Keratinocyte (primary cell): ENCODE data around the gene MBD3L2. TPM values are rescaled to one million over a fixed set of nuclear protein-coding genes. Genes with fewer than 3 reads are reported as not detected.

Experiments
- DNase-seq: peaks from one replicate; pipeline ENCODE4 v3.0.0-alpha.2; 2011; ENCODE audit warnings: low read depth, missing footprints, low spot score
- FAIRE-seq: peaks from 2 replicates; lab custom pipeline; 2011; peaks lifted over from hg19 to GRCh38; lab: Jason Lieb, UNC
- H2AFZ ChIP-seq: 2 replicates; pipeline ENCODE4 v1.6.0; 2012; ENCODE audit warnings: low read length, control low read depth, inconsistent platforms; ENCODE audit not compliant: control insufficient read depth
- H3K27ac ChIP-seq: 2 replicates; pipeline ENCODE4 v1.5.1; 2011; ENCODE audit warnings: low read length; ENCODE audit not compliant: control insufficient read depth, insufficient read depth
- H3K27me3 ChIP-seq: 3 replicates; pipeline ENCODE4 v1.6.0; 2011; ENCODE audit warnings: low read length; ENCODE audit not compliant: control insufficient read depth, insufficient read depth; ENCODE audit errors: extremely low read depth
- H3K36me3 ChIP-seq, 2 experiments: 2 replicates in 1 of 2; 3 replicates in 1 of 2; pipeline ENCODE4 v1.5.1; 2011; ENCODE audit warnings: low read length in 2 of 2, mild to moderate bottlenecking in 1 of 2; ENCODE audit not compliant: control insufficient read depth in 2 of 2, insufficient read depth in 2 of 2; ENCODE audit errors: extremely low read depth in 1 of 2
- H3K4me1 ChIP-seq: 3 replicates; pipeline ENCODE4 v1.5.1; 2011; ENCODE audit warnings: low read length; ENCODE audit not compliant: control insufficient read depth, insufficient read depth; ENCODE audit errors: extremely low read depth
- H3K4me2 ChIP-seq: 3 replicates; pipeline ENCODE4 v1.6.0; 2011; ENCODE audit warnings: low read depth, low read length; ENCODE audit not compliant: control insufficient read depth, insufficient read depth; ENCODE audit errors: extremely low read depth
- H3K4me3 ChIP-seq, 3 experiments: fragments of 200-600 bp in 1 of 3; sonication (generic) in 1 of 3; 2 replicates in 2 of 3; 3 replicates in 1 of 3; pipeline ENCODE4 v1.5.1; 2011 to 2016; ENCODE audit warnings: low read length in 3 of 3, mild to moderate bottlenecking in 3 of 3, control low read depth in 2 of 3, inconsistent platforms in 1 of 3, low read depth in 1 of 3, mixed read lengths in 1 of 3, mixed run types in 1 of 3, moderate library complexity in 1 of 3; ENCODE audit not compliant: control insufficient read depth in 2 of 3, insufficient read depth in 2 of 3; ENCODE audit errors: extremely low read depth in 1 of 3
- H3K79me2 ChIP-seq: 2 replicates; pipeline ENCODE4 v1.6.0; 2012; ENCODE audit warnings: low read length; ENCODE audit not compliant: control insufficient read depth, insufficient read depth
- H3K9ac ChIP-seq: 3 replicates; pipeline ENCODE4 v1.6.0; 2011; ENCODE audit warnings: low read length; ENCODE audit not compliant: control insufficient read depth, insufficient read depth; ENCODE audit errors: extremely low read depth
- H3K9me1 ChIP-seq: 3 replicates; pipeline ENCODE4 v1.6.0; 2011; ENCODE audit warnings: low read length; ENCODE audit not compliant: control insufficient read depth, insufficient read depth; ENCODE audit errors: extremely low read depth
- H3K9me3 ChIP-seq: 2 replicates; pipeline ENCODE4 v1.5.1; 2012; ENCODE audit warnings: low read depth, low read length; ENCODE audit not compliant: control insufficient read depth
- H4K20me1 ChIP-seq: 3 replicates; pipeline ENCODE4 v1.6.0; 2011; ENCODE audit warnings: low read length; ENCODE audit not compliant: control insufficient read depth, insufficient read depth; ENCODE audit errors: extremely low read depth
- EZH2 ChIP-seq: IDR thresholded peaks from one replicate; pipeline ENCODE4 v1.6.1; 2012; ENCODE audit warnings: inconsistent platforms, mild to moderate bottlenecking, low read length, moderate library complexity
- dilution Hi-C: fragments of 300-500 bp; cut with MboI; formaldehyde crosslinking; loops from one replicate; pipeline ENCODE4 v1.7.0; 2020; ENCODE audit warnings: low sequenced_read_pairs; ENCODE audit not compliant: extremely low pct_ligation_motif_present
- polyA plus RNA-seq, 5 experiments: library from polyadenylated mRNA; depleted of rRNA in 3 of 5; stranded (reverse) in 3 of 5; stranded (forward) in 1 of 5; unstranded in 1 of 5; fragments of >200 nt; gene quantifications; 1 replicate in 1 of 5; 2 replicates in 3 of 5; 3 replicates in 1 of 5; pipeline versions ENCODE4 v1.2.1 to v1.2.3, GENCODE V29; 2011 to 2012; ENCODE audit warnings: missing spikeins in 2 of 5, low read depth in 1 of 5, low replicate concordance in 1 of 5
- TF ChIP-seq, protein P1 (sequence below), 3 experiments: IDR thresholded peaks in 1 of 3; conservative IDR thresholded peaks in 1 of 3; optimal IDR thresholded peaks in 1 of 3; 2 replicates in 2 of 3; 3 replicates in 1 of 3; pipeline versions ENCODE3 to v1.5.1; 2011; ENCODE audit warnings: low read length in 3 of 3, mild to moderate bottlenecking in 3 of 3, moderate library complexity in 2 of 3, control low read depth in 1 of 3, inconsistent platforms in 1 of 3; ENCODE audit not compliant: insufficient read depth in 2 of 3; ENCODE audit errors: extremely low read depth in 1 of 3

Gene MBD3L2
- polyA plus RNA-seq, 1 donor (not counting 4 experiments of a cell fraction or from before 2014, with no cell fraction given): not detected

GRCh38 chr19:7068599-7068998, 19.5 kb downstream of the MBD3L2 start:
- no peaks in the 10 kb centered on the region for H4K20me1 ChIP-seq
- dilution Hi-C loops: no loop called here
- FAIRE-seq (no peak), DNase-seq (no peak)
- no peaks in the 10 kb centered on the region for H3K9me1 ChIP-seq
- TF ChIP-seq, protein P1, sequence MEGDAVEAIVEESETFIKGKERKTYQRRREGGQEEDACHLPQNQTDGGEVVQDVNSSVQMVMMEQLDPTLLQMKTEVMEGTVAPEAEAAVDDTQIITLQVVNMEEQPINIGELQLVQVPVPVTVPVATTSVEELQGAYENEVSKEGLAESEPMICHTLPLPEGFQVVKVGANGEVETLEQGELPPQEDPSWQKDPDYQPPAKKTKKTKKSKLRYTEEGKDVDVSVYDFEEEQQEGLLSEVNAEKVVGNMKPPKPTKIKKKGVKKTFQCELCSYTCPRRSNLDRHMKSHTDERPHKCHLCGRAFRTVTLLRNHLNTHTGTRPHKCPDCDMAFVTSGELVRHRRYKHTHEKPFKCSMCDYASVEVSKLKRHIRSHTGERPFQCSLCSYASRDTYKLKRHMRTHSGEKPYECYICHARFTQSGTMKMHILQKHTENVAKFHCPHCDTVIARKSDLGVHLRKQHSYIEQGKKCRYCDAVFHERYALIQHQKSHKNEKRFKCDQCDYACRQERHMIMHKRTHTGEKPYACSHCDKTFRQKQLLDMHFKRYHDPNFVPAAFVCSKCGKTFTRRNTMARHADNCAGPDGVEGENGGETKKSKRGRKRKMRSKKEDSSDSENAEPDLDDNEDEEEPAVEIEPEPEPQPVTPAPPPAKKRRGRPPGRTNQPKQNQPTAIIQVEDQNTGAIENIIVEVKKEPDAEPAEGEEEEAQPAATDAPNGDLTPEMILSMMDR (optimal IDR thresholded peaks at IDR 0.05 in 1 of 3, IDR thresholded peaks at IDR 0.05 in 1 of 3, conservative IDR thresholded peaks at IDR 0.05 in 1 of 3; ENCODE audit: extremely low read depth in 1 of 3, insufficient read depth in 2 of 3, low read length in 3 of 3): no peak
- TF ChIP-seq EZH2: no peak
- peaks cover 11 to 12% of the 10 kb centered on the region in 2 experiments for H3K36me3 ChIP-seq
- peaks cover 6% of the 10 kb centered on the region for H3K4me1 ChIP-seq
- no peaks in the 10 kb centered on the region for H3K9me3 ChIP-seq
- no peak overlapping the region for H3K27ac ChIP-seq
- no peak overlapping the region for H3K4me3 ChIP-seq
- H3K9ac ChIP-seq: no peak overlapping the region
- H3K79me2 ChIP-seq: peaks cover 11% of the 10 kb centered on the region
- H3K27me3 ChIP-seq: no peaks in the 10 kb centered on the region
- H3K4me2 ChIP-seq: peak overlapping the region; percentile 46
- peak overlapping the region; percentile 61 for H2AFZ ChIP-seq

DNA sequence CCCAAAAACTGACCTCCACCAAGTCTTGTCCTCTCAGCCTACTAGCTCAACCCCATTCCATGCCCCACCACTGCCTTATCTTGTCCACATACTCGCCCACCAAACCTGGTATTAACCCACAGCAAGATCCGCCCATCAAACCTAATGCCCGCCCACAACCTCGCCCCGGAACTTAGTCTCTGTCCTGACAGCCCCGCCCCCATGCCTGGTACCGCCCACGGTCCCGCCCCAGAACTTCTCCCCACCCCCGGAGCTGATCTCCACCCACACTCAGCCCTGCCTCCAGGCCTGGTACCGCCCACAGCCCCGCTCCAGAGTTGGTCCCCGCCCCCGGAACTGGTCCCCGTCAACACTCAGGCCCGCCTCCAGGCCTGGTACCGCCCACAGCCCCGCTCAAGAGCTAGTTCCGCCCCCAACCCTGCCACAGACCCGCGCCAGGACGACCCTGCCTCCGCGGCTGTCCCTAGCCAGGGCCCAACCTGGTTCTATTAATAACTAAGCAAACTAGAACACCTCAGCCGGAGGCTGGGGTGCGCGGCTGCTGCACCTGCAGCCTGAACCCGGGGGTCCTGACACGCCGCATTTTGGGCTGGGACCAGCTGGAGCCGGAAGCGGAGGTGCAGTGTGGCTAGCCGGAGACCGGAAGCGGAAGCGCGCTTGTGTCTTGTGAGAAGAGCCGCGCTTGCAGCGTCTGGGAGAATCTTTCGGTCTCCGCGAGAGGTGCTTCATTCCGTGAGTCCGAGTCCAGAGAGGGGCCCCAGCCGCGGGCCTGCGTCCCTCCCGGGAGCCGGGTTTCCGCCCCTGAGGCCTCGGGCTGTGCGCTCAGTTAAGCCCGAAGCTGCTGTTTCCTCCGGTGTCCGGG, 20.2 kb downstream of the MBD3L2 start, which contains the start of gene ZNF557:
ZNF557 (plus strand) TSS at position 662 of the 862 bp plus-strand sequence. CDS start 5,372 bp downstream, outside the sequence.
- Histone ChIP-seq H3K4me2 (peak within 1 kb of the TSS; percentile 82), H2AFZ (peak within 1 kb of the TSS; percentile 61), H3K9me1 (no peaks in the 10 kb centered on the region), H3K79me2 (peaks cover 11% of the 10 kb centered on the region), H3K4me1 (peaks cover 6% of the 10 kb centered on the region), H3K27ac (peak within 1 kb of the TSS; percentile 62), H3K4me3 (peak within 1 kb of the TSS; percentile 63 to 87 (median 86)), H4K20me1 (no peaks in the 10 kb centered on the region), H3K9me3 (no peaks in the 10 kb centered on the region), H3K27me3 (no peaks in the 10 kb centered on the region), H3K9ac (peak within 1 kb of the TSS; percentile 81), H3K36me3 (peaks cover 11 to 12% of the 10 kb centered on the region in 2 experiments)
- DNase-seq (peak; percentile 75), FAIRE-seq (peak; percentile 65)
- dilution Hi-C loops: no loop called here
- TF ChIP-seq, protein P1 (optimal IDR thresholded peaks at IDR 0.05 in 1 of 3, IDR thresholded peaks at IDR 0.05 in 1 of 3, conservative IDR thresholded peaks at IDR 0.05 in 1 of 3; ENCODE audit: extremely low read depth in 1 of 3, insufficient read depth in 2 of 3, low read length in 3 of 3): no peak
- TF ChIP-seq EZH2: no peak
